Keratinocyte (primary cell): Measurements from ENCODE around the gene B4GALT3. TPM values are rescaled to one million over a fixed set of nuclear protein-coding genes. Genes with fewer than 3 reads are reported as not detected.

Source experiments
- DNase-seq: peaks from one replicate; pipeline ENCODE4 v3.0.0-alpha.2; 2011; ENCODE audit warnings: low read depth, missing footprints, low spot score
- FAIRE-seq: peaks from 2 replicates; lab custom pipeline; 2011; peaks lifted over from hg19 to GRCh38; lab: Jason Lieb, UNC
- H2AFZ ChIP-seq: 2 replicates; pipeline ENCODE4 v1.6.0; 2012; ENCODE audit warnings: low read length, control low read depth, inconsistent platforms; ENCODE audit not compliant: control insufficient read depth
- H3K27ac ChIP-seq: 2 replicates; pipeline ENCODE4 v1.5.1; 2011; ENCODE audit warnings: low read length; ENCODE audit not compliant: control insufficient read depth, insufficient read depth
- H3K27me3 ChIP-seq: 3 replicates; pipeline ENCODE4 v1.6.0; 2011; ENCODE audit warnings: low read length; ENCODE audit not compliant: control insufficient read depth, insufficient read depth; ENCODE audit errors: extremely low read depth
- H3K36me3 ChIP-seq, 2 experiments: 2 replicates in 1 of 2; 3 replicates in 1 of 2; pipeline ENCODE4 v1.5.1; 2011; ENCODE audit warnings: low read length in 2 of 2, mild to moderate bottlenecking in 1 of 2; ENCODE audit not compliant: control insufficient read depth in 2 of 2, insufficient read depth in 2 of 2; ENCODE audit errors: extremely low read depth in 1 of 2
- H3K4me1 ChIP-seq: 3 replicates; pipeline ENCODE4 v1.5.1; 2011; ENCODE audit warnings: low read length; ENCODE audit not compliant: control insufficient read depth, insufficient read depth; ENCODE audit errors: extremely low read depth
- H3K4me2 ChIP-seq: 3 replicates; pipeline ENCODE4 v1.6.0; 2011; ENCODE audit warnings: low read depth, low read length; ENCODE audit not compliant: control insufficient read depth, insufficient read depth; ENCODE audit errors: extremely low read depth
- H3K4me3 ChIP-seq, 3 experiments: fragments of 200-600 bp in 1 of 3; sonication (generic) in 1 of 3; 2 replicates in 2 of 3; 3 replicates in 1 of 3; pipeline ENCODE4 v1.5.1; 2011 to 2016; ENCODE audit warnings: low read length in 3 of 3, mild to moderate bottlenecking in 3 of 3, control low read depth in 2 of 3, inconsistent platforms in 1 of 3, low read depth in 1 of 3, mixed read lengths in 1 of 3, mixed run types in 1 of 3, moderate library complexity in 1 of 3; ENCODE audit not compliant: control insufficient read depth in 2 of 3, insufficient read depth in 2 of 3; ENCODE audit errors: extremely low read depth in 1 of 3
- H3K79me2 ChIP-seq: 2 replicates; pipeline ENCODE4 v1.6.0; 2012; ENCODE audit warnings: low read length; ENCODE audit not compliant: control insufficient read depth, insufficient read depth
- H3K9ac ChIP-seq: 3 replicates; pipeline ENCODE4 v1.6.0; 2011; ENCODE audit warnings: low read length; ENCODE audit not compliant: control insufficient read depth, insufficient read depth; ENCODE audit errors: extremely low read depth
- H3K9me1 ChIP-seq: 3 replicates; pipeline ENCODE4 v1.6.0; 2011; ENCODE audit warnings: low read length; ENCODE audit not compliant: control insufficient read depth, insufficient read depth; ENCODE audit errors: extremely low read depth
- H3K9me3 ChIP-seq: 2 replicates; pipeline ENCODE4 v1.5.1; 2012; ENCODE audit warnings: low read depth, low read length; ENCODE audit not compliant: control insufficient read depth
- H4K20me1 ChIP-seq: 3 replicates; pipeline ENCODE4 v1.6.0; 2011; ENCODE audit warnings: low read length; ENCODE audit not compliant: control insufficient read depth, insufficient read depth; ENCODE audit errors: extremely low read depth
- EZH2 ChIP-seq: IDR thresholded peaks from one replicate; pipeline ENCODE4 v1.6.1; 2012; ENCODE audit warnings: inconsistent platforms, mild to moderate bottlenecking, low read length, moderate library complexity
- dilution Hi-C: fragments of 300-500 bp; cut with MboI; formaldehyde crosslinking; loops from one replicate; pipeline ENCODE4 v1.7.0; 2020; ENCODE audit warnings: low sequenced_read_pairs; ENCODE audit not compliant: extremely low pct_ligation_motif_present
- polyA plus RNA-seq, 5 experiments: library from polyadenylated mRNA; depleted of rRNA in 3 of 5; stranded (reverse) in 3 of 5; stranded (forward) in 1 of 5; unstranded in 1 of 5; fragments of >200 nt; gene quantifications; 1 replicate in 1 of 5; 2 replicates in 3 of 5; 3 replicates in 1 of 5; pipeline versions ENCODE4 v1.2.1 to v1.2.3, GENCODE V29; 2011 to 2012; ENCODE audit warnings: missing spikeins in 2 of 5, low read depth in 1 of 5, low replicate concordance in 1 of 5
- TF ChIP-seq, protein P1 (sequence below), 3 experiments: IDR thresholded peaks in 1 of 3; conservative IDR thresholded peaks in 1 of 3; optimal IDR thresholded peaks in 1 of 3; 2 replicates in 2 of 3; 3 replicates in 1 of 3; pipeline versions ENCODE3 to v1.5.1; 2011; ENCODE audit warnings: low read length in 3 of 3, mild to moderate bottlenecking in 3 of 3, moderate library complexity in 2 of 3, control low read depth in 1 of 3, inconsistent platforms in 1 of 3; ENCODE audit not compliant: insufficient read depth in 2 of 3; ENCODE audit errors: extremely low read depth in 1 of 3

Gene B4GALT3
- polyA plus RNA-seq, 1 donor (not counting 4 experiments of a cell fraction or from before 2014, with no cell fraction given), result 19.1 TPM

DNA sequence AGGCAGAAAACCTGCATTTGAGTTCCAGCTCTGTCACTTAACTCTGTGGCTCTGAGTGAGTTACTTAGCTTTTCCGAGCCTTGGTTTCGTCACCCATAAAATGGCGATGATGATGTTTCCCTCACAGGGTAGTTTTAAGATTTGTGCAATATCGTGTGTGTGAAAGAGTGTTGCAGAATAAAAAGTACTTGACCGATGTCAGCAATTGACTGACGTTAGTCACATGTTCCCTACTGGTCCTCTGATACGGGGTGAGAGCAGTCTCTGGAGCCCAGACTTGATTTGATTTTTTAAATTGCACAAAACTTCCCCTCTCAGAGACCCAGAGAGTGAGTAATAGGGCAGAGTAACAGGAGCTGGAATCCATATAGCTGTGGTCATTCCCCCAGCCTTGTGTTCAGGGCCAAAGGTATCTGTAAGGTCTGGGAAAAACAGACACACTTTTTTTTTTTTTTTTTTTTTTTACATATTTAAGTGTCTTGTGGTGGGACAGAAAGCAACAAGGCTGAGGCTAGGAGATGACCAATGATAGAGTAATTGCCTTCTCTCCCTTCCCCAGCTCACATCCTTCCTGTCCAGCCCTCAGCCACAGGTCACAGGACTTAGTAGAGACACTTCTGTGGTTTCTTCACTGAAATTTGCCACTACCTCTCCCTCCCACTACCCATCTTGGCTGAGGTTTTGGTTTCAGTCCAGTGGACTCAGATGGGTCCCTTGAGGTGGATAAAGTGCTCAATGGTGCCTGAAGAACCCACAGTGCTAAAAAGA, 39.8 kb upstream of the B4GALT3 start:
- no peaks in the 10 kb centered on the region for H3K9me3 ChIP-seq
- no peaks in the 10 kb centered on the region for H3K27me3 ChIP-seq
- H3K9me1 ChIP-seq, result no peaks in the 10 kb centered on the region
- no peak overlapping the region for H3K4me2 ChIP-seq
- no peaks in the 10 kb centered on the region for H3K4me1 ChIP-seq
- dilution Hi-C loops, result no loop called here
- no peaks in the 10 kb centered on the region for H4K20me1 ChIP-seq
- FAIRE-seq (no peak), DNase-seq (no peak)
- H3K79me2 ChIP-seq, result no peaks in the 10 kb centered on the region
- peaks cover 4 to 14% of the 10 kb centered on the region in 2 experiments for H3K36me3 ChIP-seq
- H3K27ac ChIP-seq, result no peak overlapping the region
- H2AFZ ChIP-seq, result no peak overlapping the region
- H3K4me3 ChIP-seq, result no peak overlapping the region
- no peak overlapping the region for H3K9ac ChIP-seq
- TF ChIP-seq EZH2, result no peak
- TF ChIP-seq, protein P1, sequence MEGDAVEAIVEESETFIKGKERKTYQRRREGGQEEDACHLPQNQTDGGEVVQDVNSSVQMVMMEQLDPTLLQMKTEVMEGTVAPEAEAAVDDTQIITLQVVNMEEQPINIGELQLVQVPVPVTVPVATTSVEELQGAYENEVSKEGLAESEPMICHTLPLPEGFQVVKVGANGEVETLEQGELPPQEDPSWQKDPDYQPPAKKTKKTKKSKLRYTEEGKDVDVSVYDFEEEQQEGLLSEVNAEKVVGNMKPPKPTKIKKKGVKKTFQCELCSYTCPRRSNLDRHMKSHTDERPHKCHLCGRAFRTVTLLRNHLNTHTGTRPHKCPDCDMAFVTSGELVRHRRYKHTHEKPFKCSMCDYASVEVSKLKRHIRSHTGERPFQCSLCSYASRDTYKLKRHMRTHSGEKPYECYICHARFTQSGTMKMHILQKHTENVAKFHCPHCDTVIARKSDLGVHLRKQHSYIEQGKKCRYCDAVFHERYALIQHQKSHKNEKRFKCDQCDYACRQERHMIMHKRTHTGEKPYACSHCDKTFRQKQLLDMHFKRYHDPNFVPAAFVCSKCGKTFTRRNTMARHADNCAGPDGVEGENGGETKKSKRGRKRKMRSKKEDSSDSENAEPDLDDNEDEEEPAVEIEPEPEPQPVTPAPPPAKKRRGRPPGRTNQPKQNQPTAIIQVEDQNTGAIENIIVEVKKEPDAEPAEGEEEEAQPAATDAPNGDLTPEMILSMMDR (optimal IDR thresholded peaks at IDR 0.05 in 1 of 3, IDR thresholded peaks at IDR 0.05 in 1 of 3, conservative IDR thresholded peaks at IDR 0.05 in 1 of 3; ENCODE audit: extremely low read depth in 1 of 3, insufficient read depth in 2 of 3, low read length in 3 of 3), result no peak

DNA sequence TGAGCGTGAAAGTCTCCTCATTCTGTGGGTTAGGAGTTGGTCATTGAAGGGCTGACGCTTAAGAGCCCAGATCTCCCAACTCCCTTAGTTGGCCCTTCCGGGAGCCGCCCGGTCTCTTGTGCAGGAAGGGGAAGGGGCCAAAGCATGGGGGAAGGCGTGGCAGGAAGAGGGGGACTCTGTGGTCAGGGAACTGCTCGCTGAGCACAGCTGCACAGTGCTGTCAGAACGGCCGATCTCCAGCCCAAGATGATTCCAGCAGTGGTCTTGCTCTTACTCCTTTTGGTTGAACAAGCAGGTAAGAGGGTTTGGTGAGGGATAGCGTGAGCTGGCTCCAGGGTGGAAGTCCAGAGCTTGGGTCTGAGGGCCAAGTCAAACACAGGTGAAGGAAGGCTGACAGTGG, 37.8 kb upstream of the B4GALT3 start, which contains the start of gene FCER1G:
FCER1G (plus strand) TSS at position 220 of the 400 bp plus-strand sequence; CDS start at position 247, 27 bp downstream.
- Histone ChIP-seq H3K27me3 (no peaks in the 10 kb centered on the region), H3K9me1 (no peaks in the 10 kb centered on the region), H3K4me2 (no peak within 1 kb of the TSS), H3K4me3 (no peak within 1 kb of the TSS), H3K36me3 (peaks cover 19 to 21% of the 10 kb centered on the region in 2 experiments), H3K9ac (no peak within 1 kb of the TSS), H3K4me1 (no peaks in the 10 kb centered on the region), H4K20me1 (no peaks in the 10 kb centered on the region), H3K79me2 (no peaks in the 10 kb centered on the region), H2AFZ (no peak within 1 kb of the TSS), H3K9me3 (no peaks in the 10 kb centered on the region), H3K27ac (no peak within 1 kb of the TSS)
- TF ChIP-seq, protein P1 (optimal IDR thresholded peaks at IDR 0.05 in 1 of 3, IDR thresholded peaks at IDR 0.05 in 1 of 3, conservative IDR thresholded peaks at IDR 0.05 in 1 of 3; ENCODE audit: extremely low read depth in 1 of 3, insufficient read depth in 2 of 3, low read length in 3 of 3), result no peak
- TF ChIP-seq EZH2, result no peak
- dilution Hi-C loops, result no loop called here
- DNase-seq, result no peak
- FAIRE-seq, result no peak
